Natural killer cell treated with Interleukin-12 subunit alpha and Interleukin-12 subunit beta and Interleukin-15 and Interleukin-18, amount 100 ng/mL, for 72 hours (primary cell): ENCODE measurements around the gene FXR1. TPM values are rescaled to one million over a fixed set of nuclear protein-coding genes. Genes with fewer than 3 reads are reported as not detected.
"Not testable (repeated sequence)": the region's sequence is repeated elsewhere in the genome, so short reads cannot be mapped to it uniquely, and the experiment has no call there.

ENCODE experiments used
- ATAC-seq, 2 donors: fragments of 150-1000 bp; cut with Tn5 transposase in 1 of 2; sonication (Bioruptor Pico), chemical (Tn5 transposase) in 1 of 2; 2 replicates each; pipeline ENCODE4 v1.10.0; 2021
- DNase-seq: peaks from one replicate; pipeline ENCODE4 v3.0.0; 2022; ENCODE audit warnings: low spot score
- H3K27ac Mint-ChIP-seq, 2 donors: 1 replicate in 1 of 2; 2 replicates in 1 of 2; pipeline ENCODE4 v1.8.0; 2022; ENCODE audit warnings: mixed read lengths in 2 of 2, mild to moderate bottlenecking in 1 of 2, moderate library complexity in 1 of 2
- H3K27me3 Mint-ChIP-seq, 2 donors: 1 replicate in 1 of 2; 2 replicates in 1 of 2; pipeline ENCODE4 v1.8.0; 2022; ENCODE audit warnings: mixed read lengths in 2 of 2
- H3K36me3 Mint-ChIP-seq: one replicate; pipeline ENCODE4 v1.8.0; 2022; ENCODE audit warnings: mixed read lengths
- H3K4me1 Mint-ChIP-seq, 2 donors: 1 replicate in 1 of 2; 2 replicates in 1 of 2; pipeline ENCODE4 v1.8.0; 2022; ENCODE audit warnings: low read depth in 2 of 2, mixed read lengths in 2 of 2, mild to moderate bottlenecking in 1 of 2
- H3K4me3 Mint-ChIP-seq: one replicate; pipeline ENCODE4 v1.8.0; 2022; ENCODE audit warnings: mixed read lengths
- H3K9me3 Mint-ChIP-seq: 2 replicates; pipeline ENCODE4 v1.8.0; 2022; ENCODE audit warnings: mixed read lengths
- total RNA-seq, 2 donors: library from RNA; stranded (reverse); gene quantifications; one replicate each; pipeline ENCODE4 v1.2.3, GENCODE V29; 2022

FXR1 gene
- total RNA-seq: 100 to 1,000 TPM; 121 to 158 TPM

- ATAC-seq (peak; percentile 96 to 97), DNase-seq (peak; percentile 94)
- Mint-ChIP-seq H3K36me3 (peaks cover 4% of the 10 kb centered on the region), H3K4me3 (peak within 1 kb of the TSS; percentile 90), H3K4me1 (peaks cover 35 to 44% of the 10 kb centered on the region in 2 donors), H3K27me3 (no peaks in the 10 kb centered on the region), H3K9me3 (no peaks in the 10 kb centered on the region), H3K27ac (peak within 1 kb of the TSS; percentile 89 to 95)
Observed at GRCh38 chr3:180912304-180913296, at the start of gene FXR1. Gene FXR1, plus strand, starts transcription at chr3:180912670. Its CDS starts 16 bp downstream, at chr3:180912686.

- no peaks in the 10 kb centered on the region for H3K9me3 Mint-ChIP-seq
- ATAC-seq (no peak), DNase-seq (no peak)
- no peak overlapping the region for H3K27ac Mint-ChIP-seq
- no peaks in the 10 kb centered on the region for H3K36me3 Mint-ChIP-seq
- H3K27me3 Mint-ChIP-seq: peaks cover 25 to 47% of the 10 kb centered on the region in 2 donors
- no peaks in the 10 kb centered on the region for H3K4me1 Mint-ChIP-seq
- H3K4me3 Mint-ChIP-seq: no peak overlapping the region
Observed at GRCh38 chr3:180870008-180870699, 42.3 kb upstream of the FXR1 start.

GRCh38 chr3:180871901-180872300, 40.6 kb upstream of the FXR1 start:
- Mint-ChIP-seq H3K4me3 (no peak overlapping the region), H3K4me1 (no peaks in the 10 kb centered on the region), H3K9me3 (no peaks in the 10 kb centered on the region), H3K36me3 (no peaks in the 10 kb centered on the region), H3K27me3 (peaks cover 27 to 54% of the 10 kb centered on the region in 2 donors), H3K27ac (no peak overlapping the region)
- DNase-seq: no peak
- ATAC-seq: no peak

- H3K9me3 Mint-ChIP-seq, H3K36me3 Mint-ChIP-seq, H3K4me3 Mint-ChIP-seq, ATAC-seq, H3K4me1 Mint-ChIP-seq, DNase-seq, H3K27ac Mint-ChIP-seq: not testable (repeated sequence)
- H3K27me3 Mint-ChIP-seq: peaks cover 28 to 53% of the 10 kb centered on the region in 2 donors
Observed at GRCh38 chr3:180872430-180872829, 40.0 kb upstream of the FXR1 start.

GRCh38 chr3:180875124-180875698, 37.3 kb upstream of the FXR1 start:
- Mint-ChIP-seq H3K9me3 (no peaks in the 10 kb centered on the region), H3K27me3 (peaks cover 19 to 40% of the 10 kb centered on the region in 2 donors), H3K4me3 (no peak overlapping the region), H3K27ac (no peak overlapping the region), H3K36me3 (no peaks in the 10 kb centered on the region), H3K4me1 (no peaks in the 10 kb centered on the region)
- ATAC-seq (no peak), DNase-seq (no peak)

- no peaks in the 10 kb centered on the region for H3K4me1 Mint-ChIP-seq
- DNase-seq (no peak), ATAC-seq (no peak)
- H3K4me3 Mint-ChIP-seq: no peak overlapping the region
- no peak overlapping the region for H3K27ac Mint-ChIP-seq
- peaks cover 3% of the 10 kb centered on the region for H3K9me3 Mint-ChIP-seq
- no peaks in the 10 kb centered on the region for H3K36me3 Mint-ChIP-seq
- peaks cover 12 to 26% of the 10 kb centered on the region in 2 donors for H3K27me3 Mint-ChIP-seq
Observed at GRCh38 chr3:180881065-180881801, 31.2 kb upstream of the FXR1 start.

- no peak overlapping the region for H3K27ac Mint-ChIP-seq
- no peak for ATAC-seq
- no peak for DNase-seq
- no peaks in the 10 kb centered on the region for H3K36me3 Mint-ChIP-seq
- H3K9me3 Mint-ChIP-seq: peaks cover 3% of the 10 kb centered on the region
- peaks cover 8 to 26% of the 10 kb centered on the region in 2 donors for H3K27me3 Mint-ChIP-seq
- no peaks in the 10 kb centered on the region for H3K4me1 Mint-ChIP-seq
- no peak overlapping the region for H3K4me3 Mint-ChIP-seq
Observed at GRCh38 chr3:180882115-180882514, 30.4 kb upstream of the FXR1 start.

GRCh38 chr3:180888992-180889560, 23.4 kb upstream of the FXR1 start:
- peaks cover 8% of the 10 kb centered on the region for H3K9me3 Mint-ChIP-seq
- no peak for ATAC-seq
- H3K36me3 Mint-ChIP-seq: peaks cover 15% of the 10 kb centered on the region
- H3K4me3 Mint-ChIP-seq: no peak overlapping the region
- H3K27ac Mint-ChIP-seq: no peak overlapping the region
- no peak for DNase-seq
- H3K4me1 Mint-ChIP-seq: no peaks in the 10 kb centered on the region
- H3K27me3 Mint-ChIP-seq: peaks cover 0 to 10% of the 10 kb centered on the region in 2 donors

- Mint-ChIP-seq H3K4me1 (no peaks in the 10 kb centered on the region), H3K27me3 (peaks cover 0 to 3% of the 10 kb centered on the region in 2 donors), H3K36me3 (peaks cover 7% of the 10 kb centered on the region), H3K9me3 (no peaks in the 10 kb centered on the region), H3K4me3 (no peak overlapping the region), H3K27ac (no peak overlapping the region)
- no peak for ATAC-seq
- no peak for DNase-seq
Observed at GRCh38 chr3:180898572-180898971, 13.9 kb upstream of the FXR1 start.

GRCh38 chr3:180909369-180910127, 2.9 kb upstream of the FXR1 start:
- H3K27ac Mint-ChIP-seq: no peak overlapping the region
- peaks cover under 1% of the 10 kb centered on the region for H3K36me3 Mint-ChIP-seq
- ATAC-seq: no peak
- H3K27me3 Mint-ChIP-seq: peaks cover 0 to 2% of the 10 kb centered on the region in 2 donors
- DNase-seq: no peak
- H3K9me3 Mint-ChIP-seq: no peaks in the 10 kb centered on the region
- no peak overlapping the region for H3K4me3 Mint-ChIP-seq
- H3K4me1 Mint-ChIP-seq: peaks cover 21 to 23% of the 10 kb centered on the region in 2 donors

- Mint-ChIP-seq H3K36me3 (peaks cover 4% of the 10 kb centered on the region), H3K4me3 (peak overlapping the region; percentile 20), H3K27me3 (peaks cover 0 to 2% of the 10 kb centered on the region in 2 donors), H3K9me3 (no peaks in the 10 kb centered on the region), H3K4me1 (peaks cover 32 to 36% of the 10 kb centered on the region in 2 donors), H3K27ac (peak overlapping the region; percentile 26 to 95)
- DNase-seq (no peak), ATAC-seq (no peak)
Observed at GRCh38 chr3:180910823-180911222, 1.6 kb upstream of the FXR1 start.

GRCh38 chr3:180911876-180912303, 580 bp upstream of the FXR1 start:
- Mint-ChIP-seq H3K27me3 (no peaks in the 10 kb centered on the region), H3K4me1 (peaks cover 35 to 44% of the 10 kb centered on the region in 2 donors), H3K4me3 (peak overlapping the region; percentile 90), H3K36me3 (peaks cover 4% of the 10 kb centered on the region), H3K9me3 (no peaks in the 10 kb centered on the region), H3K27ac (peak overlapping the region; percentile 89 to 95)
- no peak for DNase-seq
- ATAC-seq: no peak
